HG02852 (cell line): Measurements from ENCODE around the gene TBC1D10A.

Experiments used
- ATAC-seq: cut with Tn5 transposase; IDR thresholded peaks from one replicate; pipeline ENCODE4 v1.9.1; 2021; ENCODE audit warnings: mild to moderate bottlenecking, moderate library complexity; ENCODE audit not compliant: unreplicated experiment

TBC1D10A gene

DNA sequence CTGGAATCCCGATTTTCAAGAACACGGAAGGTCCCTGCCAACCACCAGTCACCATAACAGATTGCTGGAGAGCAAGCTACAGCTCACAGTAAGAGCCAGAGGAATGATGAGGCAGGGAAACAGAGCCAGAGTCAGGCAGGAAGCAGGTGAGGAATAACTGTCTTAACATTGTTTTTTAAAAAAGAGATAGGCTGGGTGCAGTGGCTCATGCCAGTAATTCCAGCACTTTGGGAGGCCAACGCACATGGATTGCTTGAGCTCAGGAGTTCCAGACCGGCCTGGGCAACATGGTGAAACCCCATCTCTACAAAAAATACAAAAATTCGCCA, 24.0 kb downstream of the TBC1D10A start:
- no peak for ATAC-seq

DNA sequence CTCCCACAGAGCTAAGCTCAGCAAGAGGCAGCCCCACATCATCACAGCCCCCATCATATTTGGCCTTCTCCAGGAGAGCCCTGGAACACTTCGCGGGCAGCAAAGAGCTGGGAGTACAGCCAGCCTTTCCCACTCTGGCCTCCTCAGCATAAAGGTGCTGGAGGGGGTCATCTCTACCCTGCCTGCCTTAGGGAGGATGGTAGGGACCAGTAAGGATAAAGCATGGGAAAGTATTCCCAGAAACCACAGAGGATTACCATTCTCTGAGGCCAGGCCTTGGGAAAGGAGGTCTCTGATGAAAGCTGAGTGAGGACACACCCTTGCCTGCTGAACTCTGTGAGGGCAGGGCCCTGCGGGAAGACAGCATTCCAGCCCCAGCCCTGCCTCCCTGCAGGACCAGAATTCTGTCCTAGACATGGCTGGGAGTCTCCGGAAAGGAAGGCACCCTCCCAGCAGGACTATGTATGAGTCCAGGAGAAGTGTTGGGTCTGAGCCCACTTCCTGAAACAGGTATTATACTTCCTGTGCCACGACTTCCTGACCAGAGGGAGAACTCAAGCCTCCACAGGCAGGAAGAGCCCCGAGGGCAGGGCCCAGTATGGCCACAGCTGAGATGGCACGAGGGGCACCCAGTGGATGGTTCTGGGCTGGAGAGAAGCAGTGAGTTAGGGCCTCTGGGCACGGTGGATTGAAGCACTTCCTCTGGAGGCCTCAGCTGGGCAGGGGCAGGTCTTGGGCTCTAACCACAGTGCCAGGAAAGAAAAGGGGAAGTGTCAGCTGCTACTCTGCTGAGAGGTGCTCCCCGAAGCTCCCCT, 24.5 kb downstream of the TBC1D10A start:
- ATAC-seq, result no peak

DNA sequence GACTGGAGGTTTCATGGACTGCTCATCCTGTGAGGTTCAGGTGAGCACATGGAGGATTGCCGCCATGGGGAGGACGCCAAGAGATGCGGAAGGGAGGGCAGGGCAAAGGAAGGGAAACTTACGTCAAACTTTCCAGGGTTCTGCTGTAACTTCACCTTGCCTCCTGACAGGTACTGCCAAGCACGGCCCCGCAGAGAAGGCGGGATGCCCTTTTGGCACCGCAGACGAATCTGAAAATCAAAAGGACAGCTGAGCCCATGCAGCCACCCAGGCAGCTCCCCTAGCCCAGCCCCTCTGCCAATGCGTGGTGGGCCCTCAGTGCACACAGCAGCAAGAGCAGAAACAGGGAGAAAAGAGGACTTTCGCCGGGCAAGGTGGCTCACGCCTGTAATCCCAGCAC, 27.4 kb downstream of the TBC1D10A start:
- no peak for ATAC-seq

DNA sequence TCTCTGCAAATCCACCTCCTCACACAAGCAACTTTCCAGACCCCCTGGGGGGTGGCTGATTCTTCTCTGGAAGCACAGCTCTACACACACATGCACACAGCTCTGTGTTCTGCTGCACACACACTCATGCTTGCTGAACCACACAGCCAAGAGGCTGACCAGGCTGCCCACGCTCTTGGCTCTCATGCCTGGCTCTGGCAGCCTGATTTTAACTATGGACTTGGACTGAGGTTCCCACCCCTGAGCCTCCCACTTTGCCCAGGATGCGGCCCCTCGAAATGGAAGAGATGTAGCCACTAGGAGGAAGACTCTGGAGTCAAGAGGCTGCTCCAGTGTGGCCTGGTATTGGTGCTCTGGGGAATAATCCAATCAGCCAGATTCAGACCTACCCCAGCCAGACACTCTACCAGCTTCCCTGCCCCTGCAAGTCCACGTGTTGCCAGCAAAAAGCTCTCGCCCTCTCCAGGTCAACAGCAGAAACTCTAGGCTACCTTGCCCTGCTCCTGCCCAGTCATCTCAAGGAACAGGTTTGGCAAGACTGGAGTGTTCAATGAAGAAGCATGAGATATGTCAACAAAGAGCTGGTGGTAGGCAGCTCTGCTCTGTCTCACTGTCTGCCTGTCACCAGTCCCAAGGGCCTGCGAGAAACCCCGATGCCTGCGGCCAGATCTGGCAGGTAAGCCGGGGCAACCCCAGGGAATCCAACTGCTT, 28.6 kb downstream of the TBC1D10A start:
- ATAC-seq, result no peak

DNA sequence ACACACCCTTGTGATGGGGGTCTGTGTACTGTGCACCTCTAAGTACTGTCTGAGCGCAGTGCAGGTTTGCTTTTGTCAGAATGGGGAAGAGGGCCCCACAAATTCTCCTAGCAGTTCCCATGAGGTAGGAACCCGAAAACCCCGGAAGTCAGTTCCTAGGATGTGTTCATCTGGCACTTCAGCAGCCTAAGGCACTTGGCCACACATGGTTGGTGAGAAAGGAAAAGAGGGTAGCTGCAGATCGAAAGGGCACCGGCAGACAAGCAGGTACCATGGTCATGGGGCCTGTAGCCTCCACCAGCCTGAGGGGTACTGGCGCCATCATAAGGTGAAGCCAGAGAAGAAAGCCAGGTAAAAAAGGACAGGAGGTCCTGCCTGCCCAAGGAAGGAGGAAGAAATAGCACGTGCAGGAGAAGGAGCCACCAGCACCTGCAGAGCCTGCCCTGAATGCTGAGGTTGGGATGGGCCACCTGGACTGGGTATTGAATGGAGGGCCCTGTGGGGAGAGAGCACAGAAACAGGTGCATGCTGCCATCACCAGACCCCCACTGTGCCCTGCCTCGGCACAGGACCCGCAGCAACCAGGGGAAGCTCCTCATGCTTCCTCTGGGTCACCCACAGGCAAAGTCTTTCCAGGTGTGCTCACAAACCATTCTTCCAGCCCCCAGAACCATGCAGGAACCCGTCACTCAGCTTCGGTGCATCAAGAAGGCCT, 29.3 kb downstream of the TBC1D10A start:
- ATAC-seq, result no peak

DNA sequence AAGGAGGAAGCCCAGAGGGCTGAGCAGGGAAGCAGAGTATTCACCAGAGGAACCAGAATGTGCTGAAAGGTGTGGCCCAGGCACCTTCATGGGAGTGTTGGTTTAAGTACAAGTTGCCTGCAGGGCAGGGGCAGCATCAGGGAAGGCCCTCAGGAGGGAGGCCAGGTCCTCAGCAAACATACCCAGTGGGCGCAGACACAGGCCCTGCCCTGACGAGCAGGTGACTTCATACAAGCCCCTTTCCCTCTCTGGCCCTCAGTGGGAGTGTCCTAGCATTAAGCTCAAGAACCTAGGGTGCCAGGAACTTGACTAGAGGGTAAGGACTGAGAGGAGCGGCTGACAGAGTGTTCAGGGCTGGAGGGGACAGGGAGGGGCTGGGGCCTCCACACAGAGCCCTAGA, 29.9 kb downstream of the TBC1D10A start:
- no peak for ATAC-seq

DNA sequence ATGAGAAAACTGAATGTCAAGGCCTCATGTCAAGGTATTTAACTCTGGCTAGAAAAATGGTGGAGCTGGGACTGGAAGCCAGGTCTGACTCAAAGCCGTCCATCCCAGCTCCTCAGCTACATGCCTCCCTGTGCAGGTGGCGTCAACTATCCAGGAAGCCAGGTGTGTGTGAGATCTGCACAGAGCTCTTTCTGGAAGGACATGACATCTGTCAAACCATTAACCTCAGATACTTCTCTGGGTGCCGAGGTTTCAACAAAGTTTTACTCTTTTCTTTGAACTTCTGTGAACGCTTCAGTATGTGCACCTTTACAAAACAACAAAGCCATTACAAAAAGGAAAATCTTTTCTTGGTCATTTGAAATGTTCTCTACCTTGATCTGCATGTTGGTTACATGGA, 30.4 kb downstream of the TBC1D10A start:
- ATAC-seq, result no peak

DNA sequence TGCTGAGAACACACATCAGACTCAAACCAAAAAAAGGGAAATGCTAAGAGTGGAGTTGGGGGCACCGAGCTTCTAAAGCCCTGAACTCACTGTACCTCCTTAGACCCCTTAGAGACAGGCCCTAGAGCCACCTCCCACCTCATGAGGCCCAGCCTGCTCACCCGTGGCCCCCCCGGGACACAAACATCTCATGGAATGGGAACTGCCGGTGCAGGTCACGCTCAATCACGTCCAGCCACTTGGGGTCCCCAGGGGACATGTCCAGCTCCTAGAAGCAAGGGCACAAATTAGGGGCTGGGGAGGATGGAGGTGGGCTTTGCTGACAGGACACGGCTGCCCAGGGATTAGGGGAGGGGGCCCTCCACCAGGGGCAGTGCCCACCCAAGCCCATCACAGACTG, 31.2 kb downstream of the TBC1D10A start:
- ATAC-seq, result no peak

DNA sequence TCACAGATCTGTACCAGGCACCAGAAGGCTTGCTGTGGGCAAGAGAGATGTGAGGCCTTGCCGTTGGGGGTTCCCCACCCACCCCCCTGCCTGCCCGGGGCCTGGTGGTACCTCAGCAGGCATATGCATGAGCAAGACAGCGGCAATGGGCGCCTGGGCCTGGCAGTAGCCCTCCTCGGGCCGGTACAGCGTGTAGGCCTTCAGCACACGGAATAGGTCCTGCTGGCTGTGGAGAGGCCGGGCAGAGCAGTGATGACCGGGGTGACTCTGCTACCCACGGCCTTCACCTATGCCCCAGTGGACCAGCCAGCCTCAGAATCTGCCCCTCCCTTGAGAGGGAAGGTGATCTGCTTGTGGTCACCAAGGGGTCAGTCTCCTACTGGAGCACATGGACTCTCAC, 31.9 kb downstream of the TBC1D10A start:
- ATAC-seq, result no peak

DNA sequence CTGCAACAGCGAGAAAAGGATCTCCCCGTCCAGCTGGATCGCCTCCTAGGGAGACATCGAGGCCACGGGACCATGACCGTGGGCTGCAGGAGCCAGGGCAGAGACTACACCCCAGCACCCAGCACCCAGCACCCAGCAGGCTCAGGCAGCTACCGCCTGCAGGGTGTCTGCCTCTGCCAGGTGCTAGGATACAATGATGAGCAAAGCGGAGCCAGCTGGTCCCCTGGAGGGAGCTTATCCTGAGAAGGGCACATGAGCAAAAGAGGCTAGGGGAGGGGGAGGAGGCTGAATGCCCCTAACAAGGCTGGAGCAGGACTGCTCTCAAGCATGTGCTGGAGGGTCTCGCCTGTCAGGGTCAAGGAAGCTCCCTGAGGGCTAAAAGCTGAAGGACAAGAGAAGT, 32.7 kb downstream of the TBC1D10A start:
- no peak for ATAC-seq

DNA sequence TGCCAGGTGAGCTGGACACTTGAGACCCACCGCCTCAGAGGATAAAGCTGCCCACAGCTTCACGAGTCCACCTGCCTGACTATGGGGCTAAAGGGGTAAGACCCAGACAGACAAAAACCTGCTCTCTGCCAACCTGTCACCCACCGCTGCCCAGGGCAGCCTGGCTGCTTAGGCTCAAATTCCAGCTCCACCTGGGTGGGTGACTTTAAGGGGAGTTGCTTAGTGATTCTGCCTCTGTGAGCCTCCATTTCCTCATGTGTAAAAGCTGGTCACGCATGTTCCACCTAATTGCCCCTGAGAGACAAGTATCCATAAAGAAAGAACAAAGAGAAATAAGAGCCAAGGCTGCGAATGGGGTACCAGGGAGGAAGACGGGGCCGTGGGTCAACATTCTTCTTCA, 33.7 kb downstream of the TBC1D10A start:
- no peak for ATAC-seq

DNA sequence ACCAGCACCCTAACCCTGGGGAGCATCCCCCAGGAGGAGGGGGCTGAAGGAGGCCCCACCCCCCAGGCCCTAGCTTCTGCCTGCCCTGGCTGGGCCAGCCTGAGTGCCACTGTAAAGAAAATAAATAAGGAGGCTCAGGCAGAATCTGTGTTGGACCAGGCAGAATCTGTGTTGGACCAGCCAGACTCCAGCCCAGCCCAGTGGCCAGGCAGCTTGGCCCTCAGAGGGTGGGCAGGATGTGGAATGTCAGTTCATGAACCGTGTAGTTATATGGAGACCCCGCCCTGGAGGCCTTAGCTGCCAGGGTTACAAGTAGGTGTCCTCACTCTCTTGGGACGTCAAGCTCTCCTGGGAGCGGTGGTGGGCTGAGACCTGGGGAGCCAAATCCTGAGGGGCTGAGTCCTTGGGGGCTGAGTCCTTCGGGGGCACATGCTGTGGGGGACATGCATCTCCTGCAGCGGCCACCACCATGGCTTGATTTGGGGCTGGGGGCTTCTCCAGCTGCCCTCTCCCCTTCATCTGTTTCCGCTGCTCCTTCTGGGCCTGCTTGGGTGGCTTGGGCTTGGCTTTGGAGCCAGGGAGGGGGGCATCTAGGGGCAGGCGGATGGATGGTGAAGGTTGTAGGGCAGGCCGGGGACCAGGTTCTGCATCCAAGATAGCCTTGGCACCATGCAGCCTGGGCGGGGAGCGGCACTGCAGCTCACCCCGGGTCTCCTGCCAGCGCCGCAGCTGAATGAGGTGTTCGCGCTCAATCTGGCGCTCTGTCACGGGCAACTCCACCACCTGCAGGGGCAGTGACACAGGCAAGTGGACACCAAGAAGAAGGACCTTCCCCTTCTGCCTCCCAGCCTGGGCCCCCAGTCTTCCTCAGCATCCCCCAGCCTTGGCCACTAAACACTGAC, 34.4 kb downstream of the TBC1D10A start:
- ATAC-seq, result no peak

DNA sequence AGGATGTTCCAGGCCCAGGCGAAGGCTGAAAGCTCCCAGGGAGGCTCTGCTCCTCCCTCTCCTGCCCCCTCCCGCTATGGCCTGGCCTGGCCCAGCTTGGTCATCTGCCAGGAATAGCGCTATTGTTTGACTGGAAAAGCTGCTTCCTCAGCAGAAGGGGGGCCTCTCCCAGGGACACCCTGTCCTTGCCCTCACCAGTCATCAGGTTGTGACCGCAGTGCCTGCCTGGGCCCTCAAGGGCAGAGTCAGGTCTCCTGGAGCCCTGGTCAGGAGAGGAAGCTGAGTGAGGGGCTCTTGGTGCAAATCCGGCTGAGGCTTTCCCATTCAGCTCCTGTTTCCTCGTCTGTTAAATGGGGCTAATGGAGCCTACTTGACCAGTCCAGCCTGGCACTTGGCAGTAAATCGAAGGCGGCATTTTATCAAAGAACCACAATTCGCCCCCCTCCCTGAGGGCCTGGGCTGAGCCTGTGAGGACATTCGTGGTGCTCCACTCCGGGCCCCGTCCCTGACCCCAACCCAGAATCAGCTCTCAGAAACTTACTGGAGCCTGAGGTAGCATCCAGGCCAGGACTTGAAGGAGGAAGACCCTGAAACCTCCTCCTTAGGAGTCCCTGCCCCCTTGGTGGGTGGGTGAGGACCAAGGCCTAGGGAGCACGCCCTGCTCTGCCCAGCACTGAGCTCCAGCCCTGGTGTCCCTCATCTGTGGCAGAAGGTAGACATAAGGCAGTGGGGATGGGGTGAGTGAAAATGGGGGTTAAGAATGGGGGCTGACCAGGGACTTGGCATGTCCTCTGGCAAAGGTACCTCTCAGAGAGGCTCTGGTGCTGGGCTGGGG, 35.5 kb downstream of the TBC1D10A start:
- no peak for ATAC-seq

DNA sequence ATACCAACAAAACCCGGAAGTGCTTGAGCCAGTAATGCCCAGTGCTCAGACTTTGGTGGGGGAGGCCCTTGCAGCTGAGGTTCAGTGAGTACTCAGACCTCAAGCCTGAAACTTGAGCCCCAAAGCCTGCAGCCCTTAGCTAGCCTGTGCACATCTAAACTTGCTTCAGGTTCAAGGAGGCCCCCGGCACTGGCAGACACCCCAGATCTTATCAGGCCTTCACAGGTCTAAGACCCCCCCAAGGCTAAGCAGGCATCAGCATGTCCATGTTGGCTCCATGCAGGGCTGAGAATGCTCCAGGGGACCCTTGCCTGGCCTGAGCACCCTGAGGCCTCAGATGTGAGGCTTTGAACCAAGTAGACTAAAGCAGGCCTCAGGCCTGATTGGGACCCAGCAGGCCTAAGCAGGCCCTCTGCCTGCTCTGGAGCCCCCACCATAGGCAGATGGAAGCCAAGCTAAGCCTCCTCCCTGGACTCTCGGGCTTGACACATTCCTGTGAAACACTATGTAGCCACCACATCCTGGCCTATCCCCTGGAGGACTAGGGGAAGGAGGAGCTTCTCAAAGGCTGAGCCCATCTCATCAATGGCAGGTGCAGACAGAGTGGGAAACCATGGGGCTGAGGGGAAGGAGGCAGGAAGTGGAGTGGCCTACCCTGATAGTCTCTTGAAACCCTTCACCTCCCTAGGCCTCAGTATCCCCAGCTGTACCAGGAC, 36.2 kb downstream of the TBC1D10A start:
- ATAC-seq, result no peak

DNA sequence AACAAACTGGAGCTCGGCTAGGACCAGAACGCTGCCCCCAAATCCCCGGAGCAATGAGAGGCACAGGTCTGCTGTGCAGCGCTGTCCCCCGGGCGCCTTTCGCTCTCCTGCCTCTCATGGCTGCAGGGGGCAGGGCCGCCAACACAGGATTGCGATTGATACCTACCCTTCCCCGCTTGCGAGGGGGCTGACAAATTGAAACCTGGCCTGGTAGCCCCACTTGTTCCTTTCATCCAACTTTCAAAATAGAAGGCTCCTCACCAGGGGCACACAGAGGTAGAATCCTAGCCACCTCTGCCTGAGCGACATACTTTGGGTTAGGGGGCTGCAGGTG, 36.8 kb downstream of the TBC1D10A start:
- peak; percentile 11 for ATAC-seq

DNA sequence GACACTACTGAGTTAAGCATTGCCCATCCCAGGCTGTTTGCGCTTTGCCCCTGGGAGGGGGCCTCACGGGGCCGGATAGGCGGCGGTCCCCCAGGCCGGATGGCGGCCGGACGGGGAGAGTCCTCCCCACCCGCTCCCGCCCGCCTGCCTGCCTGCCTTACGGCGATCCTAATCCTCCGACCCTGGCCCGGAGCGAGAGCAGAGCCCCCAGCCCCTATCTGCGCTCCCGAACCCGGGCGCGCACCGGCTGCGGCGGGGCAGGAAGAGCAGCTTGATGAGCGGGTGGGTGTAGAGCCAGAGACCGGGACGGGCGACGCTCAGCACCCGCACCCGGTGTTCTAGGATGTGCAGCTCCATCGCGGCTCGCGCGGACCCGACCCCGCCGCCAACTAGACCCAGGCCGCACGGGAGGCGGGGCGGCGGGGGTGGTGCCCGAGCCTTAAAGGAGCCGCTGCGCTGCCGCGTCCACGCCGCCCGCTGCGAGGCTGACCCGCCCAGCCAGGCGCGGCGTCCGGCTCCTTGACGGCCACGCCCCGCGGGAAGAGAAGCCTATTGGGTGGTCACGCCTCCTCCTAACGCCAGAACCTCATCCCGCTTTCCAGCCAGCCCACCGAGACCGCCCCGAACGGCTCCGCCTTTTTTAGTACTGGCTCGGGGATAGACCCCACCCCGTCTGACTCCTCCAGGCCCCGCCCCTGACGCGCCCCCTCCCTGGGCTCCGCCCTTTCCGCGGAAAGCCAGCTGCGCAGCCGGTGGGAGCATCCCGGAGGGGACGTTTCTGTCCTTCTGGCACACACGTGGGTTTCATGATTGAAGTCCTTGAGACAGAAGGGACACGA, 37.4 kb downstream of the TBC1D10A start, which contains the start of gene CASTOR1:
Gene CASTOR1, minus strand, starts transcription at position 365 of the 839 bp plus-strand sequence. Its CDS starts 8 bp downstream, at position 357.
- ATAC-seq, result peak; percentile 66

DNA sequence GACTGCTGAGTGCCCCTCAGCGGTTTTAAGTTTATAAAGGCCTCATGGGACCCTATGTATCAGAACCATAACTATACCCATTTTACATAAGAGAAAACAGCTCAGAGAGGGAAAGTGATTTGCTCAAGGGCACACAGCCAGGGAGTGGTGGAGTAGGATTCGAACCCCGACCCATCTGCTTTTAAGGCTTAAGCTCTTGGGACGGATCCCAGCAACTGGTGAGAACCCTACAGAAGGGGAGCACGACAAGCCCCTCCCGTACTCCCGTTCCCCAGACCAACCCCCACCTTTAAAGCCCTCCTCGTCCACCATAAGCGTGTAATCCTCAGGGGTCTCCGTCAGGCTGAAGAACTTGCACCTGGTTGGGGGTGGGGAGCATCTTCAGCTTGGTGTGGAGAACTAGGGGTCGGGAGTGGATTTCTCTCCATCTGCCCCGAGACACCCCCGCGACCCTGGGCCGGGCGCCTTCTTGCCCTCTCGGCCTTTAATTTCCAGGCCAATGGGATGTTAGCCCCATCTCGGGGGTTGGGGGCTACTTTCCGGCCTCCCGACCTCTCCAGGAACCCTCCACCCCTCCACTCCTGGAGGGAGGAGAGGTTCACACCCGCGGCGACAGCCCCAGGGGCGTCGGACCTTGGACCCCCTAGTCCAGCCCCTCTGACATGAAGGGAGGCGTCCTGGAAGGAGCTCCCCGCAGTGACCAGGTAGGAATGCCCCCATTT, 38.2 kb downstream of the TBC1D10A start:
- no peak for ATAC-seq
